ENCODE measurements around the gene SLC2A13. TPM values are rescaled to one million over a fixed set of nuclear protein-coding genes. Genes with fewer than 3 reads are reported as not detected.

SLC2A13 gene
- total and polyA plus RNA-seq, 10 of the 15 experiments (the other 5 are each of a cell fraction or from before 2014, with no cell fraction given), result 0.05 to 3.7 (median 0.25) TPM

GRCh38 chr12:40065636-40066035 lies 40.2 kb downstream of the SLC2A13 start:
- no peaks in the 10 kb centered on the region for H3K4me1 ChIP-seq (ENCODE audit: control insufficient read depth, insufficient read depth, low read length)
- no peak overlapping the region for H2AFZ ChIP-seq (ENCODE audit: control insufficient read depth, low read depth, low read length)
- FAIRE-seq (no peak), DNase-seq (ENCODE audit: low read depth, low spot score) (no peak), ATAC-seq (no peak)
- ChIA-PET CTCF (interaction anchor here (0.7 to 2.1 kb wide), 6 partner anchors 8 to 54 kb away, joined by 3 to 5 read pairs (median 4); no protein-coding TSS in a partner anchor), SMC1A (ENCODE audit: uncharacterized antibody, unreplicated experiment) (interaction anchor here (0.6 to 2.0 kb wide), 10 partner anchors 9 to 310 kb away, joined by 3 to 7 read pairs (median 4); no protein-coding TSS in a partner anchor), RAD21 (ENCODE audit: unreplicated experiment) (interaction anchor here (0.7 to 1.7 kb wide), 6 partner anchors 8 to 343 kb away, joined by 3 to 7 read pairs (median 3); no protein-coding TSS in a partner anchor), POLR2A (interaction anchor here (0.9 to 1.9 kb wide), 3 partner anchors 11 to 39 kb away, joined by 3 to 4 read pairs (median 3); no protein-coding TSS in a partner anchor)
- no peaks in the 10 kb centered on the region for H3K27me3 ChIP-seq (replicated peaks in 1 of 2; ENCODE audit: control insufficient read depth in 2 of 2, insufficient read depth in 2 of 2, low read length in 1 of 2)
- no peak overlapping the region for H3K4me2 ChIP-seq (ENCODE audit: control insufficient read depth, insufficient read depth)
- H3K36me3 ChIP-seq (ENCODE audit: control insufficient read depth in 2 of 2, insufficient read depth in 2 of 2, low read length in 1 of 2), result no peaks in the 10 kb centered on the region
- WGBS (ENCODE audit: insufficient coverage, insufficient replicate concordance, low lambda C conversion rate, missing lambda C conversion rate), result 0% methylated on average over 1 of the region's 1 CpG
- no peak for TF ChIP-seq BCLAF1 (IDR thresholded peaks at IDR 0.05)
- TF ChIP-seq STAT3 (IDR thresholded peaks at IDR 0.05; ENCODE audit: low read depth, low read length), result no peak
- no peak for TF ChIP-seq TARDBP (IDR thresholded peaks at IDR 0.05; ENCODE audit: borderline replicate concordance)
- no peak for TF ChIP-seq TAF1 (IDR thresholded peaks at IDR 0.05; ENCODE audit: borderline replicate concordance, low read depth, low read length)
- no peaks in the 10 kb centered on the region for H3K9me3 ChIP-seq (replicated peaks; ENCODE audit: control insufficient read depth, insufficient read depth, low read length)
- intact Hi-C loops (cut with micrococcal nuclease; ENCODE audit: unreplicated experiment) (no loop called here), in situ Hi-C loops (cut with MboI) (no loop called here)
- no peak overlapping the region for H3K27ac ChIP-seq (ENCODE audit: control insufficient read depth, insufficient read depth)
- H4K20me1 ChIP-seq (ENCODE audit: control insufficient read depth, insufficient read depth), result no peaks in the 10 kb centered on the region
- no peak overlapping the region for H3K4me3 ChIP-seq
- no peak overlapping the region for H3K9ac ChIP-seq (ENCODE audit: control insufficient read depth, insufficient read depth, low read length)
- BruUV-seq (replicated peaks), result no TSS peak
- H3K79me2 ChIP-seq (ENCODE audit: control insufficient read depth, insufficient read depth, low read length), result no peaks in the 10 kb centered on the region

Measured in GM12878 (cell line).